ENCODE data around the gene MARK4.
"Not testable (repeated sequence)": the region's sequence is repeated elsewhere in the genome, so short reads cannot be mapped to it uniquely, and the experiment has no call there.

The MARK4 gene

GRCh38 chr19:45244133-45244794 is 6.8 kb upstream of the MARK4 start:
- no peak for DNase-seq

- peak; percentile 58 for DNase-seq
Measured at GRCh38 chr19:45245334-45245787, 5.7 kb upstream of the MARK4 start, which contains the start of gene EXOC3L2. Gene EXOC3L2, minus strand, starts transcription at chr19:45245407. Its CDS starts 6,362 bp downstream, at chr19:45239045.

- no peak for DNase-seq
Measured at GRCh38 chr19:45245826-45246225, 5.2 kb upstream of the MARK4 start.

GRCh38 chr19:45247136-45247535 is 3.9 kb upstream of the MARK4 start:
- DNase-seq, result no peak

- DNase-seq, result no peak
Measured at GRCh38 chr19:45249261-45250033, 1.6 kb upstream of the MARK4 start.

GRCh38 chr19:45250216-45250831 is 747 bp upstream of the MARK4 start:
- no peak for DNase-seq

- DNase-seq, result no peak
Measured at GRCh38 chr19:45251452-45252354, 632 bp downstream of the MARK4 start.

- no peak for DNase-seq
Measured at GRCh38 chr19:45253396-45254027, 2.4 kb downstream of the MARK4 start.

GRCh38 chr19:45254044-45254531 is 3.0 kb downstream of the MARK4 start:
- DNase-seq, result no peak

GRCh38 chr19:45255611-45256157 is 4.6 kb downstream of the MARK4 start:
- no peak for DNase-seq

- DNase-seq, result no peak
Measured at GRCh38 chr19:45256836-45257235, 5.8 kb downstream of the MARK4 start.

- no peak for DNase-seq
Measured at GRCh38 chr19:45258862-45259261, 7.8 kb downstream of the MARK4 start.

- no peak for DNase-seq
Measured at GRCh38 chr19:45262570-45262969, 11.5 kb downstream of the MARK4 start.

- no peak for DNase-seq
Measured at GRCh38 chr19:45263013-45263412, 11.9 kb downstream of the MARK4 start.

- no peak for DNase-seq
Measured at GRCh38 chr19:45264781-45265317, 13.8 kb downstream of the MARK4 start.

- DNase-seq, result no peak
Measured at GRCh38 chr19:45265375-45265774, 14.3 kb downstream of the MARK4 start.

- no peak for DNase-seq
Measured at GRCh38 chr19:45267296-45267695, 16.2 kb downstream of the MARK4 start.

- DNase-seq, result not testable (repeated sequence)
Measured at GRCh38 chr19:45269939-45270338, 18.9 kb downstream of the MARK4 start.

GRCh38 chr19:45271098-45271734 is 20.1 kb downstream of the MARK4 start:
- no peak for DNase-seq

GRCh38 chr19:45271735-45272108 is 20.7 kb downstream of the MARK4 start:
- no peak for DNase-seq

GRCh38 chr19:45273521-45273855 is 22.4 kb downstream of the MARK4 start:
- DNase-seq, result no peak
